ENCODE measurements around the gene ODAD2.

Gene ODAD2

DNA sequence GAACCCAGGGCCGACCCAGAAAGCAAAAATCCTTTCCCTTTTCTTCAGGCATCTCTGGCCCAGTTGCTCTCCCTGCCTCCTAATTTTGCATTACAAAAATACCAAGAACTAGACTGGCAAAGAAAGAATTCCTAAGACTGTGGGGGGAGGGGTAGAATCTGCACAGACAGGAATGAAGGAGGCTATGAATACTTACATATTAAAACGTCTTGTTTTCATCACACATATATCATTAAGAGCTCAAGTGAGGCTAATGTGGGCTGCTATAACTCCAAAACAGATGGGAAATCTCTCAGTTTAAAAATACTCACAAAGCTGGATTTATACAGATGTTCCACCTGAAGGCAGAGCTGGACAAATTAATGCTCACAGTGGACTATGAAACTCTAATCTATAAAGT, 224.0 kb downstream of the ODAD2 start:
- in situ Hi-C loops (cut with MboI; ENCODE audit: low sequenced_read_pairs), result no loop called here

DNA sequence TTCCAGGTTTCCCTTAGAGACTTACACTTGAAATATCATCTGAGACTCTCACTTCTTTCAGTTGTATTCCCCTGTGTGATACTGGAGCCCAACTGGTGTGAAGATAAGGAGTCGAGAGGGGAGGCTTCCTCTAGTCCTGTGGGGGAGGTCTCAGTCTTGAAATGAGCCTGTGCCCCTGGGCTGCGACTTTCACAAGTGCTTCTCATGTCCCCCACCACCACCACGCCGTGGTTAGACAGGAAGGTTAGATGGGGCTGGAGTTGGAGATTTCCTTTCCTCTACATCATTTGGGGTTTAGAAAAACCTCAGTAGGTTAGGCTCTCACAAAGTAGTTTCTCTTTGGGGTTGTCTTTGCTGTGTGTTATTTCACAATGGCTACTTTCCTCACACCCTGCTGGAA, 227.6 kb downstream of the ODAD2 start:
- in situ Hi-C loops (cut with MboI; ENCODE audit: low sequenced_read_pairs), result no loop called here

DNA sequence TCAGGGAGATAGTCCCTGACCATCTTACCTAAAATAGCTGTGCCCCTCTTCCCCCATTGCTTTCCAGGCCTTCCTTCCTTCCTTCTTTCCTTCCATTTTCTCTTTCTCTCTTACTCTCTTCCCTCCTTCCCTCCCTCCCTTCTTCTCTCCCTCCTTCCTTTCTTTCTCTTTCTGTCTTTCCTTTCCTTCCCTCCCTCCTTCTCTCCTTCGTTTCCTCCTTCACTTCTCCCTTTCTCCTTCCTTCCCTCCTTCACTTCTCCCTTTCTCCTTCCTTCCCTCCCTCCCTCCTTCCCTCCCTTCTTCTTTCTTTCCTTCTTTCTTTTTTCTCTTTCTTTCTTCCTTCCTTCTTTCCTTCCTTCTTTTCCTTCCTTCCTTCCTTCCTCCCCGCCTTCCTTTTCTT, 228.7 kb downstream of the ODAD2 start:
- in situ Hi-C loops (cut with MboI; ENCODE audit: low sequenced_read_pairs), result no loop called here
